Adrenal gland (tissue), 5 donors: ENCODE results near the gene MKNK2.

Experiments used
- POLR2A ChIP-seq, 2 donors: fragments of 450-650 bp; IDR thresholded peaks; one replicate each; pipeline ENCODE4 v1.6.1; 2017; ENCODE audit warnings: antibody characterized with exemption in 2 of 2, mild to moderate bottlenecking in 2 of 2, moderate library complexity in 1 of 2
- TF ChIP-seq, protein P1 (sequence below), 6 experiments: fragments of 450-650 bp in 4 of 6; fragments of 200-600 bp in 2 of 6; sonication (generic) in 1 of 6; IDR thresholded peaks; 1 replicate in 5 of 6; 2 replicates in 1 of 6; pipeline versions ENCODE4 v1.5.1 to v1.8.0; 2016 to 2021; ENCODE audit warnings: antibody characterized with exemption in 6 of 6, mild to moderate bottlenecking in 2 of 6, moderate library complexity in 1 of 6
- donor health status: DM: no; HTN: no; CAD: no.

DNA sequence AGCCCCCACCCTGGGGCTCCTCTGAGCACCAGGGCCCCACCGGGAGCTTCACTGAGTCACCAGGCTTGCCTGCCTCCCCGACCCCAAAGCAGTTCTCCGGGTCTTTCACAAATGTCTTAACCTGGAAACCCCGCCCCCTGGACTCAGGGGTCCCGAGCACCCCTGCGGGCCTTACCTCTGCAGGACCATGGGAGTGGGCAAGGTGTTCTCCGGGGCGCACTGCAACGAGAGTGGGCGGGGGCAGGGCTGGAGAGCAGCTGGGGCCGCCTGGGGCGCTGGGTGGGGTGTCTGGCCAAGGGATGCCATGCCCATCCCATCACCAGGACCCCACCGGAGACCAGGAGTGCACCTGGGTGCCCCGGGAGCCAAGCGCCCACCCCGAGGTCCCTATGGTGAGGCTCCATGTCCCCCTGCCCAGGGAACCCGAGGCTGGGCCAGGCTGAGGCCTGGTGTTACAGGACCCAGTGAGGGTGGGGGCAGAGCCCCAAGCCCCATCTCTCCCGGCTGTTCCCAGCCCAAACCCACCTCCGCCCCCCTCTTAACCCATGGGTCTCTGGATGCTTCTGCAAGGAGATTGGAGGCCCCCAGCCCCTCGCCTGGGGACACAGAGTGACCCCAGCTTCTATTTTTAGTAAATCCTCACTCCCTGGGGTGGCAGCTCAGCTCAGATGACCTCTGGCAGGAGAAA lies 10.9 kb downstream of the MKNK2 start:
- TF ChIP-seq, protein P1, sequence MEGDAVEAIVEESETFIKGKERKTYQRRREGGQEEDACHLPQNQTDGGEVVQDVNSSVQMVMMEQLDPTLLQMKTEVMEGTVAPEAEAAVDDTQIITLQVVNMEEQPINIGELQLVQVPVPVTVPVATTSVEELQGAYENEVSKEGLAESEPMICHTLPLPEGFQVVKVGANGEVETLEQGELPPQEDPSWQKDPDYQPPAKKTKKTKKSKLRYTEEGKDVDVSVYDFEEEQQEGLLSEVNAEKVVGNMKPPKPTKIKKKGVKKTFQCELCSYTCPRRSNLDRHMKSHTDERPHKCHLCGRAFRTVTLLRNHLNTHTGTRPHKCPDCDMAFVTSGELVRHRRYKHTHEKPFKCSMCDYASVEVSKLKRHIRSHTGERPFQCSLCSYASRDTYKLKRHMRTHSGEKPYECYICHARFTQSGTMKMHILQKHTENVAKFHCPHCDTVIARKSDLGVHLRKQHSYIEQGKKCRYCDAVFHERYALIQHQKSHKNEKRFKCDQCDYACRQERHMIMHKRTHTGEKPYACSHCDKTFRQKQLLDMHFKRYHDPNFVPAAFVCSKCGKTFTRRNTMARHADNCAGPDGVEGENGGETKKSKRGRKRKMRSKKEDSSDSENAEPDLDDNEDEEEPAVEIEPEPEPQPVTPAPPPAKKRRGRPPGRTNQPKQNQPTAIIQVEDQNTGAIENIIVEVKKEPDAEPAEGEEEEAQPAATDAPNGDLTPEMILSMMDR (IDR thresholded peaks at IDR 0.05), result no peak
- TF ChIP-seq POLR2A (IDR thresholded peaks at IDR 0.05), result no peak
